Hepatocyte (in vitro differentiated cells): ENCODE results near the gene LARP4B. TPM values are rescaled to one million over a fixed set of nuclear protein-coding genes. Genes with fewer than 3 reads are reported as not detected.

Experiments used
- DNase-seq: peaks from one replicate; pipeline ENCODE4 v3.0.0-alpha.2; 2016; ENCODE audit warnings: low spot score
- H2AFZ ChIP-seq: fragments of 200-600 bp; sonication (generic); 2 replicates; pipeline ENCODE4 v1.6.0; 2016; ENCODE audit warnings: antibody characterized with exemption, mild to moderate bottlenecking
- H3K27ac ChIP-seq: fragments of 200-600 bp; sonication (generic); 2 replicates; pipeline ENCODE4 v1.5.1; 2016; ENCODE audit warnings: mild to moderate bottlenecking
- H3K27me3 ChIP-seq: fragments of 200-600 bp; sonication (generic); 2 replicates; pipeline ENCODE4 v1.6.1; 2016
- H3K36me3 ChIP-seq: fragments of 200-600 bp; sonication (generic); replicated peaks from 2 replicates; pipeline ENCODE4 v1.5.1; 2016; ENCODE audit warnings: low read depth; ENCODE audit not compliant: insufficient read depth
- H3K4me1 ChIP-seq: fragments of 200-600 bp; sonication (generic); 2 replicates; pipeline ENCODE4 v1.5.1; 2016; ENCODE audit warnings: mild to moderate bottlenecking, moderate library complexity; ENCODE audit not compliant: insufficient read depth
- H3K4me2 ChIP-seq: fragments of 200-600 bp; sonication (generic); 2 replicates; pipeline ENCODE4 v1.6.0; 2016
- H3K4me3 ChIP-seq: fragments of 200-600 bp; sonication (generic); 2 replicates; pipeline ENCODE4 v1.5.1; 2016; ENCODE audit warnings: mild to moderate bottlenecking
- H3K79me2 ChIP-seq: fragments of 200-600 bp; sonication (generic); 2 replicates; pipeline ENCODE4 v1.6.0; 2017; ENCODE audit warnings: mild to moderate bottlenecking
- H3K9me2 ChIP-seq: fragments of 200-600 bp; sonication (generic); replicated peaks from 2 replicates; pipeline ENCODE4 v1.6.0; 2017; ENCODE audit warnings: mild to moderate bottlenecking; ENCODE audit not compliant: insufficient read depth
- H3K9me3 ChIP-seq: fragments of 200-600 bp; sonication (generic); 2 replicates; pipeline ENCODE4 v1.5.1; 2016; ENCODE audit warnings: low read depth, mild to moderate bottlenecking
- H4K20me1 ChIP-seq: fragments of 200-600 bp; sonication (generic); 2 replicates; pipeline ENCODE4 v1.6.0; 2016; ENCODE audit warnings: mild to moderate bottlenecking; ENCODE audit not compliant: insufficient read depth, poor library complexity, severe bottlenecking
- CTCF ChIP-seq: fragments of 200-600 bp; sonication (generic); IDR thresholded peaks from 2 replicates; pipeline ENCODE4 v1.5.1; 2016; ENCODE audit warnings: antibody characterized with exemption, mild to moderate bottlenecking; ENCODE audit not compliant: poor library complexity
- EZH2 ChIP-seq: fragments of 200-600 bp; sonication (generic); IDR thresholded peaks from 2 replicates; pipeline ENCODE4 v1.6.1; 2016; ENCODE audit warnings: antibody characterized with exemption, mild to moderate bottlenecking, borderline replicate concordance
- EZH2phosphoT487 ChIP-seq: fragments of 200-600 bp; sonication (generic); IDR thresholded peaks from one replicate; pipeline ENCODE4 v1.6.1; 2018; ENCODE audit warnings: antibody characterized with exemption, mild to moderate bottlenecking, low read depth, moderate library complexity; ENCODE audit not compliant: unreplicated experiment, severe bottlenecking
- WGBS: methylation state at CpG from one replicate; pipeline ENCODE4 v1.1.6; 2016; ENCODE audit warnings: low lambda C conversion rate; ENCODE audit errors: missing lambda C conversion rate; 5-methylcytosine and 5-hydroxymethylcytosine counted together
- polyA plus RNA-seq: library from polyadenylated mRNA; unstranded; fragments of >200 nt; fragmentation: Nextera tagmentation; extraction: Ambion mirVana; gene quantifications from 2 replicates; pipeline ENCODE4 v1.2.1, GENCODE V29; 2016
- total RNA-seq: library from RNA; depleted of rRNA; stranded (reverse); fragments of >200 nt; gene quantifications from 2 replicates; pipeline ENCODE4 v1.2.3, GENCODE V29; 2014

LARP4B gene
- total and polyA plus RNA-seq, 2 experiments from 2014 or later, result 28.4 to 43.4 TPM

GRCh38 chr10:944034-944831 is 12.7 kb upstream of the LARP4B start:
- H3K9me2 ChIP-seq, result no peaks in the 10 kb centered on the region
- H3K4me2 ChIP-seq, result no peak overlapping the region
- no peaks in the 10 kb centered on the region for H4K20me1 ChIP-seq
- H2AFZ ChIP-seq, result no peak overlapping the region
- 82% methylated on average over 14 of the region's 14 CpGs for WGBS
- H3K9me3 ChIP-seq, result no peaks in the 10 kb centered on the region
- no peak overlapping the region for H3K27ac ChIP-seq
- H3K4me3 ChIP-seq, result no peak overlapping the region
- DNase-seq, result no peak
- no peaks in the 10 kb centered on the region for H3K4me1 ChIP-seq
- H3K79me2 ChIP-seq, result no peaks in the 10 kb centered on the region
- no peaks in the 10 kb centered on the region for H3K27me3 ChIP-seq
- no peaks in the 10 kb centered on the region for H3K36me3 ChIP-seq
- TF ChIP-seq CTCF (no peak), EZH2 (no peak), EZH2phosphoT487 (no peak)

- Histone ChIP-seq H3K27ac (no peak overlapping the region), H3K4me1 (no peaks in the 10 kb centered on the region)
These were observed 12.0 kb upstream of the LARP4B start for GRCh38 chr10:943334-944033.

GRCh38 chr10:938941-939678 is 7.6 kb upstream of the LARP4B start:
- Histone ChIP-seq H4K20me1 (no peaks in the 10 kb centered on the region), H3K79me2 (no peaks in the 10 kb centered on the region), H3K9me3 (no peaks in the 10 kb centered on the region), H3K36me3 (no peaks in the 10 kb centered on the region), H3K9me2 (no peaks in the 10 kb centered on the region), H3K27ac (no peak overlapping the region), H3K4me1 (no peaks in the 10 kb centered on the region), H3K4me2 (no peak overlapping the region), H2AFZ (no peak overlapping the region), H3K27me3 (no peaks in the 10 kb centered on the region), H3K4me3 (no peak overlapping the region)
- no peak for DNase-seq
- 90% methylated on average over 10 of the region's 10 CpGs for WGBS
- TF ChIP-seq CTCF (no peak), EZH2 (no peak), EZH2phosphoT487 (no peak)

More at GRCh38 chr10:943334-944033, 12.0 kb upstream of the LARP4B start:
- Histone ChIP-seq H4K20me1 (no peaks in the 10 kb centered on the region), H3K9me2 (no peaks in the 10 kb centered on the region), H3K27me3 (no peaks in the 10 kb centered on the region), H3K4me2 (no peak overlapping the region), H3K36me3 (no peaks in the 10 kb centered on the region), H3K79me2 (no peaks in the 10 kb centered on the region), H3K4me3 (no peak overlapping the region), H2AFZ (no peak overlapping the region), H3K9me3 (no peaks in the 10 kb centered on the region)
- no peak for TF ChIP-seq EZH2phosphoT487
- no peak for TF ChIP-seq EZH2
- TF ChIP-seq CTCF, result no peak
- WGBS, result 93% methylated on average over 14 of the region's 17 CpGs
- no peak for DNase-seq
